ENCODE results near the gene GSDMA.
A peak's percentile ranks its signal among the peaks of the same experiment; 100 is the strongest.
"Not testable (repeated sequence)": the region's sequence is repeated elsewhere in the genome, so short reads cannot be mapped to it uniquely, and the experiment has no call there.

Gene GSDMA

GRCh38 chr17:39929646-39930407 is 33.0 kb upstream of the GSDMA start:
- DNase-seq, result no peak

GRCh38 chr17:39933912-39934311 is 28.9 kb upstream of the GSDMA start:
- DNase-seq, result no peak

GRCh38 chr17:39934324-39934723 is 28.5 kb upstream of the GSDMA start:
- no peak for DNase-seq

- no peak for DNase-seq
These were observed 26.9 kb upstream of the GSDMA start for GRCh38 chr17:39935909-39936308.

- no peak for DNase-seq
These were observed 25.4 kb upstream of the GSDMA start for GRCh38 chr17:39937447-39937846.

DNA sequence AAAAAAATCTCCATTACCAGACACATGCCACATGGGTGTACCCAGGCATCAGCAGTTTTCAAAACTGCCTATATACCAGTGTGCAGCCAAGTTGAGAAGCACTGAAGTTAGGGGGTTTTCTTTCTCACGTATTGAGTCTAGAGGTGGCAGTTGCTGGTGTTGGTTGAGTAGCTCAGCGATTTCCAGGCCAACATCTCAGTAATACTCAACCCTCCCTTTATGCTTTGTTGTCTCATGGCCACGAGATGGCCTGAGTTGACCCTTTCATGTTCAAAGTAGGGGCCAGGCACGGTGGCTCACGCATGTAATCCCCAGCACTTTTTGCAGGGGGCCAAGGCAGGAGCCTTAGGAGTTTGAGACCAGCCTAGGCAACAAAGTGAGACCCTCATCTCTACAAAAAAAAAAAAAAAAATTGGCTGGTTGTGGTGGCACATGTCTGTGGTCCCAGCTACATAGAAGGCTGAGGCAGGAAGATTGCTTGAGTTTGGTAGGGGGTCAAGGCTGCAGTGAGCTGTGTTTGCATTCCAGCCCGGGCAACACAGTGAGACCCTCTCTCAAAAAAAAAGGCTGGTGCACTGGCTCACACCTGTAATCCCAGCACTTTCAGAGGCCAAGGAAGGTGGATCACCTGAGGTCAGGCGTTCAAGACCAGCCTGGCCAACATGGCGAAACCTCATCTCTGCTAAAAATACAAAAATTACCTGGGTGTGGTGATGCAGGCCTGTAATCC is 24.5 kb upstream of the GSDMA start:
- no peak for DNase-seq

GRCh38 chr17:39939106-39939505 is 23.7 kb upstream of the GSDMA start:
- DNase-seq, result no peak

- DNase-seq, result no peak
These were observed 23.0 kb upstream of the GSDMA start for GRCh38 chr17:39939588-39940419.

DNA sequence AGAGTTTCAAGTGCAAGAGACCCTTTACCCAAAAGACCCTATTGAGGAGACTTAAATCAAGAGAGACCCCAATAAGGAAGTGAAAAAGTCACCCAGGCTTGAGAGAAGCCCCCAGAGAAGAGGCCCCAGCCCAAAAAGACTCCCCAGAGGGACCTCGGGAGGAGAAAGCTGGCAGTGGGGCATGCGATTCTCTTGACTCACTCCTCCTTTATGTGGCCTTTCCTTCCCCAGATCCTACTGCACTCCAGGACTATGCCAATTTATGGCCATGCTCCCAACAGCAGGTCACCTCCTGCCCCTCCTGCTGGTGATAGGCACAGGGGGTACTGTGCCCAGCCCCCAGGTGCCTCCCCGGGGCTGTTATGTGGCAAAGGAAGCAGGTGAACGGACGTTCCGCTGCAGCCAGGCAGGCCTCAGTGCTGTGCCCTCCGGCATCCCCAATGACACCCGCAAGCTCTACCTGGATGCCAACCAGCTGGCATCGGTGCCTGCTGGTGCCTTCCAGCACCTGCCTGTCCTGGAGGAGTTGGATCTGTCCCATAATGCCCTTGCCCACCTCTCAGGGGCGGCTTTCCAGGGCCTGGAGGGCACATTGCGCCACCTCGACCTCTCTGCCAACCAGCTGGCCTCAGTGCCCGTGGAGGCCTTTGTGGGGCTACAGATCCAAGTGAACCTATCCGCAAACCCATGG is 19.0 kb upstream of the GSDMA start:
- no peak for DNase-seq

DNA sequence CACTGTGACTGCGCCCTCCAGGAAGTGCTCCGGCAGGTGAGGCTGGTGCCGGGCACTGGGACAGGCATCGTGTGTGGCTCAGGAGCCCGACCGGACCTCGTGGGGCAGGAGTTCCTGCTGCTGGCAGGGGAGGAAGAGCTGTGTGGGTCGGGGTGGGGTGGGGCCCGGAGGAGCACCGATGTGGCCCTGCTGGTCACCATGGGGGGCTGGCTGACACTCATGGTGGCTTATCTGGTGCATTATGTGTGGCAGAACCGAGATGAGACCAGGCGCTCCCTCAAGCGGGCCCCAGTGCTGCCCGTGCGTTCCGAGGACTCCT is 18.5 kb upstream of the GSDMA start:
- no peak for DNase-seq

- DNase-seq, result no peak
These were observed 16.1 kb upstream of the GSDMA start for GRCh38 chr17:39946551-39947330.

- DNase-seq, result not testable (repeated sequence)
These were observed 14.3 kb upstream of the GSDMA start for GRCh38 chr17:39948489-39948828.

- no peak for DNase-seq
These were observed 13.8 kb upstream of the GSDMA start for GRCh38 chr17:39949028-39949427.

DNA sequence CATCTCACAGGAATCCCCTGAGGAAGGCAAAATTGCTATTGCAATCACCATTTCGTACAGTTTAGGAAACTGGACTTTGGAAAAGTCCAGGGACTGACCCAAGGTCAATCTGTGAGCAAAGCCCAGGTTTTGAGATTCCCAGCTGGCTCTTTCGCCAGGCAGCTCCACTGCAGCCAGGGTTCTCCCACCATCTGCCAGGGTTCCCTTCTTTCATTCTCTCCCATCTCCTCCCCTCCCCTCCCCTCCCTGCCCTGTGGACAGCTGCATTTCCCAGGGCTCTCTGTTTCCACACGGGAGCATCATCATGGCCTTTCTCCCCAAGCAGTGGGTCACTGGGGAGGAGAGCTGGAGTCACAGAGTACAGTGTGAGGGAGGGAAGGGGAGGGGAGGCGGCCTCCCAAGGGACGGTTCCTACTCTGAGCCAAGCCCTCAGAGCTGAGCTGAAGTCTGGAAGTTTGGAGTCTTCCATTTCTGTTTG is 11.9 kb upstream of the GSDMA start:
- DNase-seq, result no peak

DNA sequence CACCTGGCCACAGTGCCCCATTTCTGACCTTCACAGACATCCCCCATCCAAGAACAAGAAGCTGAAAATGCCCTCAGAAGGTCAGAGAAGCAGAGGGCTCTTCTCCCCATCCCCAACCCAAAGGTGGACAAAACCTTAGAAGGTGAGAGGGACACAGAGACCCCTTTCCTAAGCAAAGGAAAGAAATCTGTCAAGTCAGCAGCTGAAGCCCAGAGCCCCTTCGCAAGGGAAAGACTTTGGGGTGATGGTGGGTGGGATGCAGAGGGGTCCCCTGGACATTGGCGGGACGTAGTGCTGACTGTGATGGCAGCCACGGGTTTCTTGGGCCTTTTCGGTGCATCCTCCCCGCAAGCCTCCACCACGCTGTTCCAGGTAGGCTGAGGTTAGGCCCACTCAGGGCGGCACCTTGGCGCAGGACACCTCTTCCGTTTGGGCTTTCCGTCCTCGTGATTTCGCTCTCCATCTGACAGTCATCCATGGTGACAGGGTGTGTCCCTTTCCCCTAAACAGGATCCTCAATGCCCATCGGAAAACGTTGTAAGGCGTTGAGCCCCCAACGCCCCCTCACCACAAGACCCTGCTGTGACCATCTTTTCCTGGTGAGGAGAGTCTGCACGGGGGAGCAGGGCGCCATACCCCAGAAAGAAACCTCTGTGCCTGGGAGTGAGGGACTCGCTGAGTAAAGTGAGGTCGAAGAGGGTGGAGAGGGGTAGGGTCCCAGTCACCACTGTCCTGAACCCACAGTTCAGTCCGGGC is 10.7 kb upstream of the GSDMA start:
- no peak for DNase-seq

GRCh38 chr17:39952680-39953470 is 9.9 kb upstream of the GSDMA start:
- DNase-seq, result peak; percentile 72

- no peak for DNase-seq
These were observed 9.3 kb upstream of the GSDMA start for GRCh38 chr17:39953471-39953888.

DNA sequence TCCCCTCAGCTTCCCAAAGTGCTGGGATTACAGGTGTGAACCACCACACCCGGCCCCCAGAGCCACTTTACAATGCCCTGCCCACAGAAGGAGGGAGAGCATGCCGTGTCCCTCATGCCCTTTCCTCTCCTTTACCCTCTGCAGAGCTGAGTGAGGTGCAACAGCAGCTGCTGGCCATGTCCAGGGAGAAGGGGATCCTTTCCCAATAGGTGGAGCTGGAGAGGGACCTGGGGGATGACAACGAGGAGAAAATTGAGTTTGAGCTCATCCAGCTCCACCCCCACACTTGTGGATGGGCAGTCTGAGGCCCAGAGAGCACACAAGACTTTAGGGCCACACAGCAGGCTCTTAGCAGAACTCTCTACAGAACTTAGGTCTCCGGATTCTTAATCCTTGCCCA is 7.9 kb upstream of the GSDMA start:
- no peak for DNase-seq

GRCh38 chr17:39955726-39956225 is 7.0 kb upstream of the GSDMA start:
- DNase-seq, result no peak

GRCh38 chr17:39960524-39961041 is 2.2 kb upstream of the GSDMA start:
- DNase-seq, result no peak

Measured in NCI-H446 treated with DMSO at 0.1 percent for 48 hours (cell line).